ENCODE data around the gene TUT7. TPM values are rescaled to one million over a fixed set of nuclear protein-coding genes. Genes with fewer than 3 reads are reported as not detected.

The TUT7 gene
- total and polyA plus RNA-seq, 2 of the 4 experiments (the other 2 are of a cell fraction): 13.3 to 33.3 TPM

DNA sequence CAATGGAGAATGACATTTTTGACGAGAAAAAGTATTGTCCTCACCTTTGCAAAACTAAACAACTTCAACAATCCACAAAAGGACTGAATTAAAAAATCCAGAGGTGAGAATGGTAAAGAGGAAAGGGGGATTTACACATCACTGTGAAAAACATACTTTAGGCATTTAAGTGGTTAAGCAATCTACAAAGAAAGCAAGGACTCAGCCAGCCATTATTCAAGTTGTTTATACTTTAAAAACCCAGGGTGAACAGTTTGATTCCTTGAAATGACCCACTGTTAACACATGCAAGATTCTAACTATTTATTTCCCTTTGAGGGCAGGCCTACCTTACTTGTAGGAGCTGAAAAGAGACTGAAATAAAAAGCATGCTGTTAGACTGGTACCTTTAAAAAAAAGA is 29.3 kb downstream of the TUT7 start:
- ATAC-seq (ENCODE audit: low read depth): peak; percentile 19
- no peaks in the 10 kb centered on the region for H3K27me3 ChIP-seq (ENCODE audit: control insufficient read depth, insufficient read depth, low read length)
- no peak overlapping the region for H3K56ac ChIP-seq (ENCODE audit: extremely low read depth, insufficient read depth, low read length)
- no peak overlapping the region for H3K18ac ChIP-seq (ENCODE audit: low read depth, low read length)
- no peak overlapping the region for H4K5ac ChIP-seq (ENCODE audit: low read depth, low read length)
- no peak overlapping the region for H3K27ac ChIP-seq (ENCODE audit: insufficient read depth, low read length)
- H4K20me1 ChIP-seq (ENCODE audit: insufficient read depth, low read length): no peaks in the 10 kb centered on the region
- H2AK9ac ChIP-seq (replicated peaks; ENCODE audit: low read depth, low read length, poor library complexity): no peak overlapping the region
- no peak overlapping the region for H2BK15ac ChIP-seq (ENCODE audit: low read depth, low read length)
- peak; percentile 54 for DNase-seq
- no CpG with 5 or more reads among the region's 1 CpG for WGBS, 2 experiments (ENCODE audit: extremely low coverage in 2 of 2, insufficient read length in 1 of 2)
- peaks cover 7 to 17% of the 10 kb centered on the region in 2 experiments; a peak in 3 of 4 replicates for H3K79me1 ChIP-seq (ENCODE audit: low read depth in 1 of 2, low read length in 2 of 2)
- H3K23ac ChIP-seq (ENCODE audit: low read depth, low read length): no peak overlapping the region
- no peak overlapping the region for H3K14ac ChIP-seq (replicated peaks; ENCODE audit: low read depth, low read length)
- no peak overlapping the region for H2AK5ac ChIP-seq (ENCODE audit: low read depth, low read length)
- no peak overlapping the region for H2AFZ ChIP-seq (replicated peaks; ENCODE audit: low read length, poor library complexity)
- intact Hi-C loops (cut with micrococcal nuclease): loop anchor here (5.0 kb wide), 1 partner anchor 38 kb away; no protein-coding TSS in a partner anchor
- no peak overlapping the region for H4K8ac ChIP-seq (ENCODE audit: low read depth in 2 of 2, low read length in 2 of 2)
- no peaks in the 10 kb centered on the region for H3K9me3 ChIP-seq (ENCODE audit: control insufficient read depth, insufficient read depth, low read length)
- H2BK20ac ChIP-seq (ENCODE audit: low read depth, low read length): no peak overlapping the region
- BruUV-seq (replicated peaks): no TSS peak
- peaks cover 26% of the 10 kb centered on the region for H3K36me3 ChIP-seq (ENCODE audit: control insufficient read depth, insufficient read depth, low read length)
- no peak overlapping the region for H3K4ac ChIP-seq (ENCODE audit: low read depth, low read length)
- CTCF ChIA-PET: no interaction called here
- dilution Hi-C loops (cut with HindIII; ENCODE audit: low sequenced_read_pairs, unreplicated experiment): no loop called here
- POLR2A ChIA-PET (ENCODE audit: unreplicated experiment): no interaction called here
- no peak overlapping the region for H2BK120ac ChIP-seq (ENCODE audit: low read depth, low read length)
- in situ Hi-C loops (cut with MboI; ENCODE audit: low sequenced_read_pairs): no loop called here
- H2BK5ac ChIP-seq (ENCODE audit: low read depth, low read length, poor library complexity, severe bottlenecking): peak overlapping the region; percentile 51
- peaks cover 16% of the 10 kb centered on the region for H3K4me1 ChIP-seq (ENCODE audit: control insufficient read depth, insufficient read depth, low read length)
- peaks cover 5% of the 10 kb centered on the region; the same call in 1 of the 2 replicates for H3K9me1 ChIP-seq (ENCODE audit: insufficient read depth, low read length)
- TF ChIP-seq CTCF (conservative IDR thresholded peaks at IDR 0.05; ENCODE audit: low read depth, low read length) (no peak), CEBPB (IDR thresholded peaks at IDR 0.05; ENCODE audit: low read depth, low read length) (peak; percentile 54)
- H3K4me3 ChIP-seq (ENCODE audit: insufficient read depth, low read depth, low read length): no peak overlapping the region
- H3K9ac ChIP-seq (ENCODE audit: low read depth, low read length): no peak overlapping the region
- H4K91ac ChIP-seq (ENCODE audit: insufficient read depth, low read depth, low read length): no peak overlapping the region
- no peak overlapping the region for H3K4me2 ChIP-seq (ENCODE audit: low read depth, low read length)
